SK-N-SH (cell line): Measurements from ENCODE around the gene RILP. TPM values are rescaled to one million over a fixed set of nuclear protein-coding genes. Genes with fewer than 3 reads are reported as not detected.

ENCODE experiments used
- CTCF ChIA-PET: fragments of 300-600, 350-600 bp; formaldehyde crosslinking; extraction: SDS; loops from one replicate; lab custom pipeline; 2021; lab: Yijun Ruan, JAX
- POLR2A ChIA-PET: fragments of 350-600 bp; sonication (Branson Sonifier 250); formaldehyde crosslinking; extraction: SDS; loops from one replicate; lab custom pipeline; 2020; ENCODE audit warnings: antibody characterized with exemption, inconsistent platforms; lab: Yijun Ruan, JAX
- DNase-seq: peaks from one replicate; pipeline ENCODE4 v3.0.0; 2012
- H2AFZ ChIP-seq: fragments of 200-600 bp; sonication (generic); 2 replicates; pipeline ENCODE4 v1.8.1; 2016; ENCODE audit warnings: antibody characterized with exemption, mild to moderate bottlenecking, low read depth
- H3F3A ChIP-seq: fragments of 200-600 bp; sonication (generic); replicated peaks from 2 replicates; pipeline ENCODE3; 2016; ENCODE audit warnings: antibody characterized with exemption, mild to moderate bottlenecking; ENCODE audit not compliant: insufficient read depth
- H3K27ac ChIP-seq, 2 experiments: fragments of 200-500 bp in 1 of 2; fragments of 200-600 bp in 1 of 2; sonication (Bioruptor generic) in 1 of 2; sonication (generic), shearing (Covaris generic) in 1 of 2; 2 replicates each; pipeline versions ENCODE4 v1.5.1 to v1.6.1; 2014 to 2016; ENCODE audit warnings: low read depth in 2 of 2, inconsistent platforms in 1 of 2, low read length in 1 of 2, mild to moderate bottlenecking in 1 of 2, mixed read lengths in 1 of 2
- H3K27me3 ChIP-seq: fragments of 200-600 bp; sonication (generic), shearing (Covaris generic); 2 replicates; pipeline ENCODE4 v1.6.1; 2016; ENCODE audit warnings: mixed run types; ENCODE audit not compliant: insufficient read depth
- H3K36me3 ChIP-seq, 2 experiments: fragments of 200-500 bp in 1 of 2; fragments of 200-600 bp in 1 of 2; sonication (Bioruptor generic) in 1 of 2; sonication (generic) in 1 of 2; replicated peaks in 1 of 2; 2 replicates each; pipeline versions ENCODE3 to v1.5.1; 2014 to 2016; ENCODE audit warnings: low read length in 1 of 2, mild to moderate bottlenecking in 1 of 2; ENCODE audit not compliant: insufficient read depth in 2 of 2, control insufficient read depth in 1 of 2
- H3K4me1 ChIP-seq, 2 experiments: fragments of 200-500 bp in 1 of 2; fragments of 200-600 bp in 1 of 2; sonication (Bioruptor generic) in 1 of 2; sonication (generic), shearing (Covaris generic) in 1 of 2; 2 replicates each; pipeline versions ENCODE4 v1.5.1 to v1.6.1; 2014 to 2016; ENCODE audit warnings: low read depth in 1 of 2, low read length in 1 of 2, mixed run types in 1 of 2; ENCODE audit not compliant: insufficient read depth in 2 of 2, control insufficient read depth in 1 of 2
- H3K4me2 ChIP-seq: fragments of 200-600 bp; sonication (generic), shearing (Covaris generic); 2 replicates; pipeline ENCODE4 v1.6.1; 2017; ENCODE audit warnings: mixed run types
- H3K4me3 ChIP-seq, 2 experiments: fragments of 200-500 bp in 1 of 2; fragments of 200-600 bp in 1 of 2; sonication (Bioruptor generic) in 1 of 2; sonication (generic), shearing (Covaris generic) in 1 of 2; 2 replicates each; pipeline versions ENCODE4 v1.5.1 to v1.8.1; 2014 to 2016; ENCODE audit warnings: low read depth in 2 of 2, inconsistent platforms in 1 of 2, low read length in 1 of 2, mild to moderate bottlenecking in 1 of 2, mixed read lengths in 1 of 2, moderate library complexity in 1 of 2
- H3K79me2 ChIP-seq: fragments of 200-600 bp; sonication (generic); 2 replicates; pipeline ENCODE4 v1.8.1; 2017; ENCODE audit warnings: mild to moderate bottlenecking; ENCODE audit not compliant: insufficient read depth
- H3K9ac ChIP-seq: fragments of 200-600 bp; sonication (generic); 2 replicates; pipeline ENCODE4 v1.6.1; 2017; ENCODE audit warnings: mixed run types
- H3K9me2 ChIP-seq: fragments of 200-600 bp; sonication (generic); 2 replicates; pipeline ENCODE4 v1.6.1; 2017; ENCODE audit warnings: mixed run types
- H3K9me3 ChIP-seq: fragments of 200-600 bp; sonication (generic); 2 replicates; pipeline ENCODE4 v1.6.1; 2017; ENCODE audit warnings: mixed run types, mild to moderate bottlenecking, moderate library complexity
- H4K20me1 ChIP-seq: fragments of 200-600 bp; sonication (generic); 2 replicates; pipeline ENCODE4 v1.6.1; 2017; ENCODE audit warnings: mild to moderate bottlenecking, mixed run types; ENCODE audit not compliant: insufficient read depth
- CHD2 ChIP-seq: fragments of 150-350 bp; IDR thresholded peaks from 2 replicates; pipeline ENCODE4 v1.6.1; 2018; ENCODE audit warnings: low read length; ENCODE audit not compliant: partially characterized antibody
- CTCF ChIP-seq: fragments of 200-600 bp; sonication (generic); IDR thresholded peaks from 2 replicates; pipeline ENCODE4 v1.6.1; 2017; ENCODE audit warnings: antibody characterized with exemption, mild to moderate bottlenecking, moderate library complexity
- ELF1 ChIP-seq: IDR thresholded peaks from 2 replicates; pipeline ENCODE4 v1.4.0; 2012
- EP300 ChIP-seq, 2 experiments: IDR thresholded peaks; 2 replicates each; pipeline versions ENCODE4 v1.4.0 to v1.6.1; 2012; ENCODE audit warnings: borderline replicate concordance in 1 of 2, low read depth in 1 of 2, low read length in 1 of 2
- FOXJ3 ChIP-seq: sonication (generic); formaldehyde crosslinking; IDR thresholded peaks from 2 replicates; pipeline ENCODE4 v1.5.1; 2020; ENCODE audit warnings: mild to moderate bottlenecking, missing genetic modification reagents
- GATA2 ChIP-seq: sonication (generic); formaldehyde crosslinking; IDR thresholded peaks from 2 replicates; pipeline ENCODE4 v1.5.0; 2020; ENCODE audit warnings: mild to moderate bottlenecking, missing genetic modification reagents
- JUND ChIP-seq: IDR thresholded peaks from 2 replicates; pipeline ENCODE4 v1.4.0; 2012
- MXI1 ChIP-seq: IDR thresholded peaks from 2 replicates; pipeline ENCODE4 v1.6.1; 2012; ENCODE audit warnings: mild to moderate bottlenecking, low read depth, low read length, improper control_type of control experiment
- NFIC ChIP-seq: IDR thresholded peaks from 2 replicates; pipeline ENCODE4 v1.4.0; 2012; ENCODE audit warnings: borderline replicate concordance
- RAD21 ChIP-seq: IDR thresholded peaks from 2 replicates; pipeline ENCODE4 v1.6.1; 2012; ENCODE audit warnings: mild to moderate bottlenecking, low read length
- REST ChIP-seq: IDR thresholded peaks from 2 replicates; pipeline ENCODE4 v1.6.1; 2012; ENCODE audit warnings: mild to moderate bottlenecking, low read depth, low read length, moderate library complexity
- RFX5 ChIP-seq: IDR thresholded peaks from 2 replicates; pipeline ENCODE4 v1.6.1; 2012; ENCODE audit warnings: mild to moderate bottlenecking, improper control_type of control experiment, low read length
- SMC3 ChIP-seq: IDR thresholded peaks from 2 replicates; pipeline ENCODE4 v1.6.1; 2012; ENCODE audit warnings: low read depth, low read length, improper control_type of control experiment
- TCF12 ChIP-seq: IDR thresholded peaks from 2 replicates; pipeline ENCODE4 v1.4.0; 2012
- TEAD4 ChIP-seq: IDR thresholded peaks from 2 replicates; pipeline ENCODE4 v1.4.0; 2012; ENCODE audit warnings: mild to moderate bottlenecking, borderline replicate concordance; ENCODE audit not compliant: insufficient read depth
- USF2 ChIP-seq: fragments of 150-350 bp; IDR thresholded peaks from 2 replicates; pipeline ENCODE4 v1.6.1; 2017; ENCODE audit warnings: antibody characterized with exemption, low read length, low read depth, borderline replicate concordance
- WGBS: methylation state at CpG from one replicate; pipeline ENCODE4 v1.1.6; 2017; ENCODE audit warnings: low lambda C conversion rate; 5-methylcytosine and 5-hydroxymethylcytosine counted together
- polyA plus RNA-seq, 3 experiments: library from polyadenylated mRNA; depleted of rRNA; stranded (reverse); fragments of >200 nt; gene quantifications; 2 replicates each; pipeline ENCODE4 v1.2.3, GENCODE V29; 2012

Gene RILP
- polyA plus RNA-seq, 1 of the 3 experiments (the other 2 are of a cell fraction), result 3.8 TPM

- ChIA-PET CTCF (interaction anchor here (0.9 to 1.6 kb wide), 8 partner anchors 12 to 246 kb away, joined by 3 to 14 read pairs (median 4); partner anchors contain the start of genes INPP5K and SLC43A2), POLR2A (no interaction called here)
- TF ChIP-seq SMC3, result no peak
- TF ChIP-seq RFX5, result no peak
- 0 out of 2 replicates have a peak, but pooled peaks have one; percentile 51 for TF ChIP-seq MXI1
- TF ChIP-seq CHD2, result no peak
- TF ChIP-seq CTCF, result peak; percentile 19; the same call in 1 of the 2 replicates
- TF ChIP-seq ELF1, result no peak
- no peak for TF ChIP-seq GATA2 (CRISPR knock-in tag)
- TF ChIP-seq RAD21, result no peak
- no peak for TF ChIP-seq TCF12
- TF ChIP-seq JUND, result no peak
- no peak for TF ChIP-seq NFIC
- no peaks in the 10 kb centered on the region for H3K9me2 ChIP-seq
- no peaks in the 10 kb centered on the region for H4K20me1 ChIP-seq
- H3F3A ChIP-seq, result peaks cover 5% of the 10 kb centered on the region
- no peaks in the 10 kb centered on the region for H3K9me3 ChIP-seq
- H3K27ac ChIP-seq, result no peak overlapping the region
- H3K9ac ChIP-seq, result no peak overlapping the region
- H2AFZ ChIP-seq, result no peak overlapping the region
- peaks cover 13 to 28% of the 10 kb centered on the region in 2 experiments; a peak in 2 of 4 replicates for H3K4me1 ChIP-seq
- H3K36me3 ChIP-seq, result no peaks in the 10 kb centered on the region
- peak overlapping the region in 1 of 2 experiments; percentile 46; a peak in 2 of 4 replicates for H3K4me3 ChIP-seq
- DNase-seq, result peak; percentile 89
- no peaks in the 10 kb centered on the region for H3K27me3 ChIP-seq
- H3K4me2 ChIP-seq, result peak overlapping the region; percentile 12; the same call in 1 of the 2 replicates
- 7% methylated on average over 22 of the region's 90 CpGs for WGBS
- H3K79me2 ChIP-seq, result no peaks in the 10 kb centered on the region
Measured at GRCh38 chr17:1643293-1643998, 6.2 kb downstream of the RILP start.

GRCh38 chr17:1641065-1641403 lies 8.6 kb downstream of the RILP start:
- DNase-seq, result peak; percentile 36
- Histone ChIP-seq H3K9me3 (no peaks in the 10 kb centered on the region), H3K9me2 (no peaks in the 10 kb centered on the region), H3K4me3 (no peak overlapping the region), H3K9ac (no peak overlapping the region), H3K4me1 (peaks cover 13 to 24% of the 10 kb centered on the region in 2 experiments; a peak in 2 of 4 replicates), H2AFZ (no peak overlapping the region), H3K4me2 (no peak overlapping the region), H3K27me3 (no peaks in the 10 kb centered on the region), H4K20me1 (no peaks in the 10 kb centered on the region), H3K79me2 (no peaks in the 10 kb centered on the region), H3F3A (peaks cover 5% of the 10 kb centered on the region), H3K36me3 (no peaks in the 10 kb centered on the region), H3K27ac (peak overlapping the region in 1 of 2 experiments; percentile 8; a peak in 1 of 4 replicates)
- CTCF ChIA-PET, result interaction anchor here (2.4 to 3.5 kb wide), 3 partner anchors 8 to 67 kb away, joined by 8 to 18 read pairs (median 15); partner anchors contain the start of genes RILP and SLC43A2
- TF ChIP-seq EP300 (IDR thresholded peaks at IDR 0.05; ENCODE audit: borderline replicate concordance in 1 of 2, low read depth in 1 of 2, low read length in 1 of 2), result no peak
- peak; percentile 23; the same call in 1 of the 2 replicates for TF ChIP-seq CTCF
- TF ChIP-seq USF2, result no peak
- no peak for TF ChIP-seq JUND
- TF ChIP-seq FOXJ3 (CRISPR knock-in tag), result no peak
- no peak for TF ChIP-seq REST
- TF ChIP-seq TEAD4, result no peak
- POLR2A ChIA-PET, result no interaction called here
- WGBS, result 65% methylated on average over 11 of the region's 12 CpGs
